Mesenchymal stem cell (in vitro differentiated cells and primary cell): ENCODE data around the gene SORBS2.

Source experiments
- DNase-seq: peaks from one replicate; pipeline ENCODE4 v3.0.0-alpha.2; 2013
- H2AFZ ChIP-seq: one replicate; pipeline ENCODE4 v1.6.1; 2013; ENCODE audit warnings: low read depth, mild to moderate bottlenecking, control low read depth, inconsistent platforms, low read length, moderate library complexity
- H2AK5ac ChIP-seq: 2 replicates; pipeline ENCODE4 v1.6.1; 2013; ENCODE audit warnings: low read length, moderate library complexity, mild to moderate bottlenecking, inconsistent platforms; ENCODE audit not compliant: severe bottlenecking
- H2BK120ac ChIP-seq: one replicate; pipeline ENCODE4 v1.6.1; 2013; ENCODE audit warnings: low read depth, mild to moderate bottlenecking, inconsistent platforms, low read length, moderate library complexity
- H2BK12ac ChIP-seq, 2 experiments: one replicate each; pipeline ENCODE4 v1.6.1; 2013; ENCODE audit warnings: inconsistent platforms in 2 of 2, low read length in 2 of 2, mild to moderate bottlenecking in 2 of 2, moderate library complexity in 2 of 2, control low read depth in 1 of 2
- H2BK15ac ChIP-seq: one replicate; pipeline ENCODE4 v1.6.1; 2013; ENCODE audit warnings: mild to moderate bottlenecking, low read depth, inconsistent platforms; ENCODE audit not compliant: poor library complexity, severe bottlenecking
- H2BK5ac ChIP-seq: 2 replicates; pipeline ENCODE4 v1.6.1; 2013; ENCODE audit warnings: low read depth, mild to moderate bottlenecking, low read length, control low read depth, inconsistent platforms; ENCODE audit not compliant: poor library complexity, severe bottlenecking
- H3K14ac ChIP-seq, 2 experiments: one replicate each; pipeline ENCODE4 v1.6.1; 2013; ENCODE audit warnings: inconsistent platforms in 2 of 2, low read length in 2 of 2, control low read depth in 1 of 2, mild to moderate bottlenecking in 1 of 2, moderate library complexity in 1 of 2
- H3K18ac ChIP-seq, 2 experiments: one replicate each; pipeline ENCODE4 v1.6.1; 2013; ENCODE audit warnings: inconsistent platforms in 2 of 2, low read length in 2 of 2, control low read depth in 1 of 2, low read depth in 1 of 2, mild to moderate bottlenecking in 1 of 2
- H3K23ac ChIP-seq, 2 experiments: one replicate each; pipeline ENCODE4 v1.6.1; 2013; ENCODE audit warnings: inconsistent platforms in 2 of 2, low read length in 2 of 2, mild to moderate bottlenecking in 2 of 2, moderate library complexity in 2 of 2, control low read depth in 1 of 2
- H3K27ac ChIP-seq: 2 replicates; pipeline ENCODE4 v1.5.1; 2013; ENCODE audit warnings: mild to moderate bottlenecking, moderate library complexity, low read length, control low read depth, inconsistent platforms; ENCODE audit not compliant: poor library complexity, severe bottlenecking
- H3K27me3 ChIP-seq, 2 experiments: 2 replicates each; pipeline versions ENCODE4 v1.6.1 to v1.7.0; 2013; ENCODE audit warnings: low read length in 2 of 2, mild to moderate bottlenecking in 2 of 2, moderate library complexity in 2 of 2, control low read depth in 1 of 2, inconsistent platforms in 1 of 2; ENCODE audit not compliant: control insufficient read depth in 1 of 2, insufficient read depth in 1 of 2
- H3K36me3 ChIP-seq, 2 experiments: 2 replicates each; pipeline versions ENCODE4 v1.6.1 to v1.7.0; 2013; ENCODE audit warnings: low read length in 2 of 2, control low read depth in 1 of 2, inconsistent platforms in 1 of 2, low read depth in 1 of 2, mild to moderate bottlenecking in 1 of 2; ENCODE audit not compliant: insufficient read depth in 2 of 2, control insufficient read depth in 1 of 2
- H3K4ac ChIP-seq, 2 experiments: one replicate each; pipeline ENCODE4 v1.6.1; 2013; ENCODE audit warnings: inconsistent platforms in 2 of 2, low read length in 2 of 2, mild to moderate bottlenecking in 2 of 2, moderate library complexity in 2 of 2, control low read depth in 1 of 2, low read depth in 1 of 2
- H3K4me1 ChIP-seq: 2 replicates; pipeline ENCODE4 v1.6.1; 2013; ENCODE audit warnings: low read depth, low read length, control low read depth; ENCODE audit not compliant: control insufficient read depth, insufficient read depth
- H3K4me2 ChIP-seq: 2 replicates; pipeline ENCODE4 v1.6.1; 2013; ENCODE audit warnings: low read length, mild to moderate bottlenecking, inconsistent platforms; ENCODE audit not compliant: poor library complexity, severe bottlenecking
- H3K4me3 ChIP-seq, 2 experiments: 2 replicates each; pipeline versions ENCODE4 v1.5.1 to v1.7.0; 2013; ENCODE audit warnings: low read length in 2 of 2, mild to moderate bottlenecking in 2 of 2, control low read depth in 1 of 2, low read depth in 1 of 2; ENCODE audit not compliant: insufficient read depth in 1 of 2
- H3K79me1 ChIP-seq: replicated peaks from 2 replicates; pipeline ENCODE4 v1.6.1; 2013; ENCODE audit warnings: mild to moderate bottlenecking, control low read depth, low read length, inconsistent platforms; ENCODE audit not compliant: poor library complexity, severe bottlenecking
- H3K9ac ChIP-seq: 2 replicates; pipeline ENCODE4 v1.7.0; 2013; ENCODE audit warnings: mild to moderate bottlenecking, low read length, moderate library complexity
- H3K9me3 ChIP-seq: 2 replicates; pipeline ENCODE4 v1.7.0; 2013; ENCODE audit warnings: mild to moderate bottlenecking, low read length; ENCODE audit not compliant: control insufficient read depth
- H4K8ac ChIP-seq: one replicate; pipeline ENCODE4 v1.6.1; 2013; ENCODE audit warnings: inconsistent platforms, mild to moderate bottlenecking, low read length, moderate library complexity
- H4K91ac ChIP-seq: one replicate; pipeline ENCODE4 v1.6.1; 2013; ENCODE audit warnings: mild to moderate bottlenecking, low read length, inconsistent platforms
- WGBS: methylation state at CpG from one replicate; pipeline ENCODE4 v1.1.7; 2013; ENCODE audit warnings: mixed read lengths; 5-methylcytosine and 5-hydroxymethylcytosine counted together

SORBS2 gene

GRCh38 chr4:185540487-185541120 lies 271.4 kb downstream of the SORBS2 start:
- no peak overlapping the region for H4K8ac ChIP-seq
- WGBS, result 63% methylated on average over 2 of the region's 3 CpGs

GRCh38 chr4:185540040-185540439 lies 272.0 kb downstream of the SORBS2 start:
- no peak overlapping the region for H2BK12ac ChIP-seq
- H3K23ac ChIP-seq, result no peak overlapping the region
- DNase-seq, result no peak
- H2BK15ac ChIP-seq, result no peak overlapping the region
- no peak overlapping the region for H3K27ac ChIP-seq
- H2AK5ac ChIP-seq, result no peak overlapping the region
- no peak overlapping the region for H3K4me2 ChIP-seq
- no peak overlapping the region for H2BK120ac ChIP-seq
- no peak overlapping the region for H3K18ac ChIP-seq
- WGBS, result 56% methylated on average over 7 of the region's 8 CpGs
- H3K14ac ChIP-seq, result no peak overlapping the region
- H2AFZ ChIP-seq, result no peak overlapping the region
- no peak overlapping the region for H2BK5ac ChIP-seq
- no peak overlapping the region for H3K9ac ChIP-seq
- H3K4me1 ChIP-seq, result peaks cover 6% of the 10 kb centered on the region
- no peak overlapping the region for H4K8ac ChIP-seq
- H3K27me3 ChIP-seq, result peaks cover 48 to 61% of the 10 kb centered on the region in 2 experiments
- H4K91ac ChIP-seq, result no peak overlapping the region
- H3K9me3 ChIP-seq, result no peaks in the 10 kb centered on the region
- H3K4ac ChIP-seq, result no peak overlapping the region
- H3K4me3 ChIP-seq, result no peak overlapping the region
- H3K36me3 ChIP-seq, result no peaks in the 10 kb centered on the region
- H3K79me1 ChIP-seq, result no peaks in the 10 kb centered on the region

More at GRCh38 chr4:185540487-185541120, 271.4 kb downstream of the SORBS2 start:
- H4K91ac ChIP-seq, result no peak overlapping the region
- H2BK120ac ChIP-seq, result no peak overlapping the region
- no peak for DNase-seq
- H2AFZ ChIP-seq, result no peak overlapping the region
- no peak overlapping the region for H3K18ac ChIP-seq
- H3K9me3 ChIP-seq, result no peaks in the 10 kb centered on the region
- H3K23ac ChIP-seq, result no peak overlapping the region
- no peak overlapping the region for H3K14ac ChIP-seq
- no peak overlapping the region for H2BK5ac ChIP-seq
- H3K27ac ChIP-seq, result no peak overlapping the region
- H3K79me1 ChIP-seq, result no peaks in the 10 kb centered on the region
- H3K27me3 ChIP-seq, result peaks cover 48 to 61% of the 10 kb centered on the region in 2 experiments
- no peaks in the 10 kb centered on the region for H3K36me3 ChIP-seq
- H3K4me3 ChIP-seq, result no peak overlapping the region
- H2AK5ac ChIP-seq, result no peak overlapping the region
- no peak overlapping the region for H2BK12ac ChIP-seq
- no peak overlapping the region for H3K4me2 ChIP-seq
- H2BK15ac ChIP-seq, result peak overlapping the region; percentile 13
- peaks cover 2% of the 10 kb centered on the region for H3K4me1 ChIP-seq
- H3K4ac ChIP-seq, result no peak overlapping the region
- H3K9ac ChIP-seq, result no peak overlapping the region

GRCh38 chr4:185538806-185539205 lies 273.2 kb downstream of the SORBS2 start:
- WGBS, result 48% methylated on average over 1 of the region's 1 CpG
- H3K9me3 ChIP-seq, result no peaks in the 10 kb centered on the region
- no peak overlapping the region for H3K27ac ChIP-seq
- no peak overlapping the region for H4K91ac ChIP-seq
- H3K79me1 ChIP-seq, result no peaks in the 10 kb centered on the region
- H3K23ac ChIP-seq, result no peak overlapping the region
- H2BK5ac ChIP-seq, result no peak overlapping the region
- H4K8ac ChIP-seq, result no peak overlapping the region
- peaks cover 11% of the 10 kb centered on the region for H3K4me1 ChIP-seq
- H3K4me2 ChIP-seq, result no peak overlapping the region
- H3K14ac ChIP-seq, result no peak overlapping the region
- H3K4me3 ChIP-seq, result no peak overlapping the region
- H2BK15ac ChIP-seq, result no peak overlapping the region
- H2BK120ac ChIP-seq, result no peak overlapping the region
- H2AK5ac ChIP-seq, result no peak overlapping the region
- H2AFZ ChIP-seq, result no peak overlapping the region
- H3K36me3 ChIP-seq, result no peaks in the 10 kb centered on the region
- peaks cover 48 to 64% of the 10 kb centered on the region in 2 experiments for H3K27me3 ChIP-seq
- no peak overlapping the region for H3K9ac ChIP-seq
- no peak for DNase-seq
- no peak overlapping the region for H3K4ac ChIP-seq
- no peak overlapping the region for H2BK12ac ChIP-seq
- H3K18ac ChIP-seq, result no peak overlapping the region

GRCh38 chr4:185536411-185536709 lies 275.6 kb downstream of the SORBS2 start:
- Histone ChIP-seq H3K14ac (no peak overlapping the region), H3K79me1 (no peaks in the 10 kb centered on the region), H2BK12ac (peak overlapping the region in 1 of 2 experiments; percentile 47), H3K18ac (no peak overlapping the region), H3K4ac (no peak overlapping the region), H2BK5ac (no peak overlapping the region), H3K9me3 (no peaks in the 10 kb centered on the region), H2BK15ac (no peak overlapping the region), H3K4me3 (peak overlapping the region in 1 of 2 experiments; percentile 76), H3K36me3 (no peaks in the 10 kb centered on the region), H4K91ac (no peak overlapping the region), H3K27me3 (peaks cover 41 to 54% of the 10 kb centered on the region in 2 experiments), H3K4me1 (peaks cover 11% of the 10 kb centered on the region), H2BK120ac (no peak overlapping the region), H4K8ac (no peak overlapping the region), H3K4me2 (no peak overlapping the region), H2AK5ac (no peak overlapping the region), H2AFZ (no peak overlapping the region), H3K9ac (peak overlapping the region; percentile 72), H3K23ac (no peak overlapping the region), H3K27ac (no peak overlapping the region)
- WGBS, result 54% methylated on average over 1 of the region's 4 CpGs
- peak; percentile 74 for DNase-seq
